ENCODE data around the gene NTM.

NTM gene

DNA sequence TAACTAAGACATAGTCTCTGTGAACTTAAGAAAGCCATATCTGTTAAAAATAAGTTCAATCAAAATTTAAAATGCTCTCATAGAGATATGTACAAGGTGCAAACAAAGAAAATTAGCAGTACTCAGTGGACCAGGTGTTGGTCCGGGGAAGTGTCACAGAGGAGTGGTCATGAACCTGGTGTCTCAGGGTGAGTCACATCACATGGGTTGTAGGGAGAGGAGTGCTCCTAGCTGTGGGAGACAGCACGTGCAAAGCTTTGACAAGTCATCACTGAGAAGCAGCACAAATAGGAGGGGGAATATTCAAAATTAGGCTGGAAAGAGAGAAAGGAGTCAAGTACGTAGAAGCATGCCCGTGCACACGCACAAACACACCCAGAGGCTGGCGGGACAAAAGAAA, 438.1 kb downstream of the NTM start:
- no peak for DNase-seq

DNA sequence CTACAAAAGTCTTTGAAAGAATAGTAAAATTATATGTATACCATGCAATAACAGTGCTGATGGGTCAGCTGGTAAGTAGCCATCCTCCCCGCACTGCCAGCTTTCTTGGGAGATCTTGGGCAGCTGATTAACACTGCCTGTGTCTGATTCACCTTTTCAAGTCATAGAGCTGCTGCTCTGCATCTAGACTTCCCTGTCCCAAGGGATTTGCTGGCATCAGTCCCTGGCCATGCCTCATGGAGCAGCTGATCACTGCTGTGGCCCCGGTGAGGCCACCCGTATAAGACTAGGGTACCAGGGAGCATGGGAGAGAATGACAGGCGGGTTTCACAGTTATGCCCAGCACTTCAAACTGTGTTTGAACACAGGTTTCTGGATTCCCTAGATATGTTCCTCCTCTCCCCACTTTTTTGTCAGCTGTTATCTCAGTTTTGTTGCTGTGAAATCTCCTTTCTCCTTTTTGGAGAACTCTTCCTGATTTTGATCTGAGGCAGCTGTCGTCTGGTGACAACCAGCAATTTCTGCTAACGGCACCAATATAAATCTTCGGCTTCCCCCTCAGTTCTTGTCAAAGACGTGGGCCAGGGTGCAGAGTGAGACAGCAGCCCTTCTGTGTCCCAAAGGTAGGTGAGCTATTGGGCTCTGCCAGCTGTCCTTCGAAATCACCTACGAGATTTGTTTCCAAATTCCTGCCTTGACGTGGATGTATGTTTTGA, 438.9 kb downstream of the NTM start:
- no peak for DNase-seq

DNA sequence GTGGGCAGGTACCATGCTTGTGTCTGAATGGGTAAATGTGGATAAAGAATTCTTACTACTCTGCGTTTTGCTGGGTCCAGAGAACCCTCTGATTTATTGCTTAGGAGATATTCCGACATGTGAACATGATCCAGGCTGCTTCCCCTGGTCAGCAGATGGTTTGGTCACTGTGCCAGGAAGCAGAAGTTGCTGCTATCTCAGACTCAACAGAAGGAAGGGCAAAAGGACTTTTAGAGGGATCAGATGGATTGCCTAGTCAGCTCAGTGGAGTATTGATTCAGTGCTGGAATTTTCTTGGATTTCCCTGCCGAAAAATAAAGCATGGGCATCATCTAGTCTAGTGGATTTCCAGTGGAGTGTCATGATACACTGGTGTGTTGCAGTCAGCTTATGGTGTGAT, 440.1 kb downstream of the NTM start:
- DNase-seq, result no peak

GRCh38 chr11:131811383-131811782, 441.0 kb downstream of the NTM start:
- no peak for DNase-seq

- DNase-seq, result no peak
Measured at GRCh38 chr11:131814108-131814507, 443.7 kb downstream of the NTM start.

GRCh38 chr11:131815590-131815989, 445.2 kb downstream of the NTM start:
- DNase-seq, result no peak

GRCh38 chr11:131816051-131816450, 445.6 kb downstream of the NTM start:
- DNase-seq, result no peak

- no peak for DNase-seq
Measured at GRCh38 chr11:131817687-131818188, 447.3 kb downstream of the NTM start.

DNA sequence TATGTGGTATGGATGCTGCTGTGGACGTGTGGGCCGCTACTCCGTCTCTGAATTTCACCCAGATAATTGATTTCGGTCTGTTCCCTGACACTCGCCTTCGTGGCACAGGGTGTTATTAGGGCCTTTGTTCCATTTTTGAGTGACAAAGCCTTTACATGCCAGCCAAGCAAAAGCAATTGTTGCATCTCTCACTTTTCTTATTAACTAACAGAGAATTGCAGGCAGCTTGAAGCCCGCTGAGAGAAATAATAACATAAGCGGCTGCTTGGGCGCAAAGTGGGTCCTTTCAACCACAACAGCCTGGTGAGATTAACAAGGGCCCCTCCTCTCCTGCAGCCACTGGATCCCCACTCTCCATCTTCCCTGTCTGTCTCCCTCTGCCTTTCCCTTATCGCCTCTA, 449.4 kb downstream of the NTM start:
- DNase-seq, result no peak

- no peak for DNase-seq
Measured at GRCh38 chr11:131822506-131822905, 452.1 kb downstream of the NTM start.

DNA sequence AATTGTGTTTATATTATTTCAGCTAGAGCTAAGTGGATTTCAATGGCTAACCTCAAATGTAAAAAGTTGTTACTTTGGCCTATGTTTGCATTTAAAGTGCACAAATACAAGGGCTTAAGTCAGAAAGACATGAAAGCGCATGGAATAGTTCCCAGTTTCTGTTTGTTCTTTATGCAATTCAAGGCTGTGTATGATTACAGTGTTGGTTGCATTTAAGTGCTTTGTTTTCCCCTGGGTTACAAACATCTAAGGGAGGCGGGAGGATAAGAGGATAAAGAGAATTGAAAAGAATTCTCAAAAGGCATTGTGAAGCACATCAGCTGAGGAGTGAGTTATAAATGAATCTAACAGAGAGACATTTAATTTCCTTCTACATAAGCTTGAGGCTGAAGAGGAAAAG, 453.4 kb downstream of the NTM start:
- DNase-seq, result no peak

GRCh38 chr11:131824771-131825170, 454.4 kb downstream of the NTM start:
- no peak for DNase-seq

- no peak for DNase-seq
Measured at GRCh38 chr11:131827430-131827829, 457.0 kb downstream of the NTM start.

DNA sequence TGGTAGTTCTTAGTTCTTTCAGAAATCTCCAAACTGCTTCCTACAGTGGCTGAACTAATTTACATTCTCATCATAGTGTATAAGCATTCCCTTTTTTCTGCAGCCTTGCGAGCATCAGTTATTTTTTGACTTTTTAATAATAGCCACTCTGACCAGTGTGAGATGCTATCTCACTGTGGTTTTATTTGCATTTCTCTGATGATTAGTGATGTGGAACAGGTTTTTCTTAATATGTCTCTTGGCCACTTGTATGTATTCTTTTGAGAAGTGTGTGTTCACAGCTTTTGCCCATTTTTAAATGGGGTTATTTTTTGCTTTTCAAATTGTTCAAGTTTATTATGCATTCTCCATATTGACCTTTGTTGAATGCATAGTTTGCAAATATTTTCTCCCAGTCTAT, 459.3 kb downstream of the NTM start:
- DNase-seq, result no peak

DNA sequence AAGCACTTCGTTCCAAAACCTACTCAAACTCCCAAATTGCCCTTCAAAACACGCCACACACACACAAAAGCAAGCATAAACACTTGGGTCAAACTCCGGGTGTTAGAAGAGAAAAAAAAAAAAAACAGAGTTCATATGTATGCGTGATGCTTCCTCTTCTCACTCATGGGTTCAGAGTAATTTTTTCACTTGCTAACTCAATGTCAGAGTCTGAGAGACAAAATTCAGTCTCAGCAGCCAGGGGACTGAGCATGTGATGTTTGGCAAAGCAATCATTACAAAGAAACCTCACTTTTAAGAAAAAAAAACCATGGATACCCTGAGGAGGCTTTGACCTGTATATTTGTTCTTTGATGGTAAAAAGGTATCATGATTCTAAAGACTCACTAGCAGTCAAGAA, 461.7 kb downstream of the NTM start:
- no peak for DNase-seq

DNA sequence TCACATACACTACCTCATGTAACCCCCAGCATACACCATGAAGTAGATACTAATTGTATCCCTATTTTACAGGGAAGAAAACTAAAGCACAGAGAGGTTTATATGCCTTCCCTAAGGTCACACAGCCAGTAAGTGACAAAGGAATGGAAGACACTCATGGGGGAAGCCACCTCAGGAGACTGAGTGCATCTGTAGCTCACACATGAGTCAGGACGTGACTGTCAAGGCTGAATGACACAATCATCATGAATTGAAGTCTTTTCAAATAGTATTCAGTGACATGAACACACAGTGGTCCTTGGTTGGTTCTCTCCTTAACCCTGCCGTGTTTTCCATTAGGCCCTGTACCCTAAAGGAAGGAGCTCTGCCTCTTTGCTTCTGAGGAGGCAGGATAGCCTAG, 463.0 kb downstream of the NTM start:
- no peak for DNase-seq

GRCh38 chr11:131837562-131837961, 467.1 kb downstream of the NTM start:
- no peak for DNase-seq

DNA sequence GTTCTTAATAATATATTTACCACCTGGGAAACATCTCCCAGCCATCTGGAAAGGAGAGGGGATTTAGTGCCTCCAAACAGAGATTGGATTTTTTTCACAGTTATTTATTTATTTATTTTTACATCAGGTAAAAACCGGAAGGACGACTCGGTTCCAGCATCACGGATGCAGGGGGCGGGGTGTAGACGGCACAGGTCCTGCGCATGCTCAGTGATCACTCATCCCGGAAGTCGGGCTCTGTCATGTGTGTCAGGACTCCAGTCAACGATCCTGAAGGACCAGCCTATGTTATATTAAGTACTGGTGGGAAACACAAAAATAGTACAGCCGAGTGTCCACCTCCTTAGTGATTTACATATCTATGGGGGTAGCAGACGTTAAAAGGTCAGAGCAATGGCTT, 467.6 kb downstream of the NTM start:
- DNase-seq, result no peak

- no peak for DNase-seq
Measured at GRCh38 chr11:131839326-131839725, 468.9 kb downstream of the NTM start.

DNA sequence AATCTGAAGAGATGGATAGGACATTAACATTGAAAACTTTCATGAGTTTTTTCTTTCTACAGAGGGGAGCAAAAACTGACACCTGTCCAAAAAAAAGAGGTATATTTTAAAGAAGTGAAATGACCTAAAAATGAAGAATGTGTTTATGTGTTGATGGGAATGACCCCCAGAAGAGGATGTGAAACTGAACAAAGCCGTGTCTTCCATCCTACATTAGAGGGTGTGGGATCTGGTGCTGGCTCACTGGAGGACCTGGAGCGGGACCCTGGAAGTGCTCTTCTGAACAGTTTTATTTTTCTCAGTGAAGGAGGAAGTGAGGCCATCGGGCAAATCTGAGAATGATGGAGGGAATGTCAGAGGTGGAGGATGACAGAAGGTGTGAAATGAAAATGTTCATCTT, 470.1 kb downstream of the NTM start:
- no peak for DNase-seq

GRCh38 chr11:131841028-131841427, 470.6 kb downstream of the NTM start:
- no peak for DNase-seq

DNA sequence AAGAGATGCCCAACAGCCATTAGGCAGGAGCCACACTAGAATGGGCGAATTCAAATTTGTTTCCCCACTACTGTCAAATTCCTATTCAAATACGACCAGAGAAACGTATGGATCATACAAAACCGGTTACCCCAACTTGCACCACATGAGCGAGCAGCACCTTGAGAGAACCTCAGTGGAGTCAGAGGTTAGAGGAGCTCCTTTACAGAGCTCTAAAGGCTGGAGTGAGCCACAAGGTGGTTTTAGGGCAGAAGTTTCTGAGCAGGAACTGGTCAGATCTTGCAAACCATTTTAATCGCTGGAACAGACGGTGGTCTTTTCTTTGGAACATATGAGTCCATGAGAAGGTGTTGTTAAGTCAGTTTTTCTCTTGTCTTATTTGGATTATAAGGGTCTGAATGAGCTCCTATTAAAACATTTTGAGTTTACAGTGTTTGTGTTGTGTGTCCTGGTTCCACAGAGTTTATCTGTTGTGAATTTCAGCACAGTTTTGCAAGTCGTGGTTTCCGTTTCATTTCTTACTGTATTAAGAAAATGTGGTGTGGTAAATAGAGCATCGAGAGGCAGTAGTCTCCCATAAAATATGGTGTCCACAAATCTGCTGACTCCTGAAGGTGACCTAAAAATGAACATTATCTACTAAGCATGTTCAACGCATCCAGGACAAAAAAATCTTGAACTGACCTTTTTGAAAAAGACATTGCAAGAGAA, 471.7 kb downstream of the NTM start:
- no peak for DNase-seq

GRCh38 chr11:131845255-131845654, 474.8 kb downstream of the NTM start:
- no peak for DNase-seq

GRCh38 chr11:131849485-131849884, 479.1 kb downstream of the NTM start:
- no peak for DNase-seq

GRCh38 chr11:131850507-131850906, 480.1 kb downstream of the NTM start:
- no peak for DNase-seq

Data from stimulated activated CD4-positive, alpha-beta T cell treated with anti-CD3 and anti-CD28 coated beads, Interleukin-4, amount 100 ng/mL, for 24 hours (primary cell).